B cell (primary cell): ENCODE data around the gene REPS2. TPM values are rescaled to one million over a fixed set of nuclear protein-coding genes. Genes with fewer than 3 reads are reported as not detected.

Experiments used
- ATAC-seq: fragments of 200-7000 bp; cut with Tn5 transposase; one replicate; pipeline ENCODE4 v1.10.0; 2021; ENCODE audit warnings: low read depth, mild to moderate bottlenecking, moderate number of reproducible peaks, moderate library complexity
- CTCF ChIA-PET: fragments of 350-600 bp; sonication (Branson Sonifier 250); formaldehyde crosslinking; loops from one replicate; lab custom pipeline; 2021; ENCODE audit warnings: antibody characterized with exemption, inconsistent platforms; lab: Charles Lee
- POLR2A ChIA-PET: fragments of 350-600 bp; sonication (Branson Sonifier 250); formaldehyde crosslinking; loops from one replicate; lab custom pipeline; 2021; ENCODE audit warnings: antibody characterized with exemption; lab: Charles Lee
- DNase-seq: peaks from one replicate; pipeline ENCODE4 v3.0.0; 2013
- H2AFZ ChIP-seq: 2 replicates; pipeline ENCODE4 v1.6.1; 2012; ENCODE audit warnings: mild to moderate bottlenecking, low read depth, low read length; ENCODE audit not compliant: insufficient read depth, poor library complexity, severe bottlenecking
- H3K27ac ChIP-seq, 2 donors: 1 replicate in 1 of 2; 2 replicates in 1 of 2; pipeline ENCODE4 v1.5.1; 2012 to 2013; ENCODE audit warnings: low read length in 2 of 2, mild to moderate bottlenecking in 2 of 2, moderate library complexity in 1 of 2
- H3K27me3 ChIP-seq, 4 experiments: fragments of 200-600 bp in 1 of 4; sonication (generic) in 1 of 4; replicated peaks in 1 of 4; 1 replicate in 2 of 4; 2 replicates in 2 of 4; pipeline versions ENCODE4 v1.6.1 to v1.7.0; 2013 to 2016; ENCODE audit warnings: low read length in 3 of 4, mild to moderate bottlenecking in 2 of 4, mixed read lengths in 1 of 4, moderate library complexity in 1 of 4; ENCODE audit not compliant: insufficient read depth in 4 of 4, control insufficient read depth in 3 of 4; ENCODE audit errors: control extremely low read depth in 1 of 4
- H3K36me3 ChIP-seq, 2 experiments: replicated peaks in 1 of 2; 1 replicate in 1 of 2; 2 replicates in 1 of 2; pipeline versions ENCODE4 v1.6.1 to v1.7.1; 2013; ENCODE audit warnings: low read length in 1 of 2; ENCODE audit not compliant: insufficient read depth in 2 of 2, control insufficient read depth in 1 of 2; ENCODE audit errors: control extremely low read depth in 1 of 2, extremely low read depth in 1 of 2
- H3K4me1 ChIP-seq, 2 donors: fragments of 200-600 bp in 1 of 2; sonication (generic) in 1 of 2; 1 replicate in 1 of 2; 2 replicates in 1 of 2; pipeline versions ENCODE4 v1.5.1 to v1.6.1; 2013 to 2017; ENCODE audit warnings: low read length in 2 of 2; ENCODE audit not compliant: control insufficient read depth in 2 of 2, insufficient read depth in 2 of 2
- H3K4me2 ChIP-seq: replicated peaks from 2 replicates; pipeline ENCODE3; 2012; ENCODE audit warnings: mild to moderate bottlenecking, low read depth, low read length; ENCODE audit not compliant: poor library complexity, severe bottlenecking
- H3K4me3 ChIP-seq, 5 experiments: fragments of 200-600 bp in 1 of 5; sonication (generic) in 1 of 5; 1 replicate in 3 of 5; 2 replicates in 2 of 5; pipeline versions ENCODE4 v1.5.1 to v1.7.0; 2011 to 2016; ENCODE audit warnings: low read length in 4 of 5, mild to moderate bottlenecking in 4 of 5, low read depth in 2 of 5, control low read depth in 1 of 5, moderate library complexity in 1 of 5; ENCODE audit not compliant: insufficient read depth in 1 of 5; ENCODE audit errors: control extremely low read depth in 1 of 5, extremely low read depth in 1 of 5
- H3K79me2 ChIP-seq: fragments of 200-600 bp; sonication (generic); one replicate; pipeline ENCODE4 v1.6.0; 2016; ENCODE audit warnings: low read length; ENCODE audit not compliant: control insufficient read depth, insufficient read depth
- H3K9ac ChIP-seq: fragments of 200-600 bp; sonication (generic); 2 replicates; pipeline ENCODE4 v1.6.1; 2017; ENCODE audit warnings: mild to moderate bottlenecking, low read length, moderate library complexity
- H3K9me3 ChIP-seq, 3 donors: one replicate each; pipeline versions ENCODE4 v1.6.1 to v1.7.1; 2013; ENCODE audit warnings: low read length in 2 of 3; ENCODE audit not compliant: control insufficient read depth in 2 of 3, insufficient read depth in 1 of 3; ENCODE audit errors: control extremely low read depth in 1 of 3
- H4K20me1 ChIP-seq: 2 replicates; pipeline ENCODE4 v1.6.0; 2012; ENCODE audit warnings: mild to moderate bottlenecking, low read length; ENCODE audit not compliant: insufficient read depth, control insufficient read depth, poor library complexity, severe bottlenecking
- H3K27ac Mint-ChIP-seq: one replicate; pipeline ENCODE4 v1.8.0; 2021; ENCODE audit warnings: mixed read lengths
- H3K27me3 Mint-ChIP-seq: one replicate; pipeline ENCODE4 v1.8.0; 2021; ENCODE audit warnings: mixed read lengths
- H3K4me1 Mint-ChIP-seq: one replicate; pipeline ENCODE4 v1.8.0; 2021; ENCODE audit warnings: mixed read lengths
- H3K4me3 Mint-ChIP-seq: one replicate; pipeline ENCODE4 v1.8.0; 2021; ENCODE audit warnings: mixed read lengths
- H3K9me3 Mint-ChIP-seq: one replicate; pipeline ENCODE4 v1.8.0; 2022; ENCODE audit warnings: mixed read lengths; ENCODE audit not compliant: insufficient read depth
- EZH2 ChIP-seq: IDR thresholded peaks from 2 replicates; pipeline ENCODE4 v1.6.1; 2012; ENCODE audit warnings: borderline replicate concordance, low read depth, mild to moderate bottlenecking, moderate library complexity, low read length; ENCODE audit not compliant: insufficient read depth, poor library complexity, severe bottlenecking
- WGBS: methylation state at CpG from one replicate; pipeline ENCODE4 v1.1.5; 2013; ENCODE audit warnings: missing lambda C conversion rate; ENCODE audit not compliant: insufficient coverage; 5-methylcytosine and 5-hydroxymethylcytosine counted together
- intact Hi-C: fragments of 100-400 bp; cut with micrococcal nuclease; formaldehyde crosslinking; loops from one replicate; pipeline ENCODE4 v1.10.0; 2022
- polyA plus RNA-seq: library from polyadenylated mRNA; depleted of rRNA; stranded (reverse); fragments of >200 nt; gene quantifications from 2 replicates; pipeline ENCODE4 v1.2.3, GENCODE V29; 2012
- total RNA-seq, 2 donors: library from RNA; stranded (reverse); fragments of 120-200 nt in 1 of 2; gene quantifications; 1 replicate in 1 of 2; 2 replicates in 1 of 2; pipeline versions ENCODE4 v1.2.3 to v1.2.4, GENCODE V29; 2013 to 2022
- TF ChIP-seq, protein P1 (sequence below): fragments of 200-600 bp; IDR thresholded peaks from one replicate; pipeline ENCODE4 v1.8.0; 2022; ENCODE audit warnings: antibody characterized with exemption, mild to moderate bottlenecking

The REPS2 gene
- total and polyA plus RNA-seq, 2 donors (not counting 1 experiment from before 2014, with no cell fraction given): 1.1 to 4.9 TPM

DNA sequence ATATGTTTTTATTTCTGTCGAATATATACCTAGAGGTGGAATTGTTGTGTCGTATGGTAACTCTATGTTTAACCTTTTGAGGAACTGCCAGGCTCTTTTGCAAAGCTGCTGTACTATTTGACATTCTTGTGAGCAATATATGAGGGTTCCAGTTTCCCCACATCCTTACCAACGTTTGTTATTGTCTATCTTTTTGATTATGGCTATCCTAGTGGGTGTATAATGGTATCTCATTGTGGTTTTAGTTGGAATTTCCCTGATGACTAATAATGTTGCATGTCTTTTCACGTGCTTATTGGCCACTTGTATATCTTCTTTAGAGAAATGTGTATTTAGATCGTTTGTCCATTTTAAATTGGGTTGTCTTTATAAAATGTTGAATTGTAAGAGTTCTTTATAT is 24.5 kb downstream of the REPS2 start:
- no CpG with 5 or more reads among the region's 5 CpGs for WGBS
- Histone ChIP-seq H3K4me3 (no peak overlapping the region), H3K27ac (no peak overlapping the region), H3K27me3 (no peaks in the 10 kb centered on the region), H3K9ac (no peak overlapping the region), H3K9me3 (no peaks in the 10 kb centered on the region), H4K20me1 (no peaks in the 10 kb centered on the region), H3K4me2 (no peak overlapping the region), H3K79me2 (no peaks in the 10 kb centered on the region), H3K36me3 (no peaks in the 10 kb centered on the region), H3K4me1 (no peaks in the 10 kb centered on the region), H2AFZ (no peak overlapping the region)
- no peak for DNase-seq
- ChIA-PET CTCF (no interaction called here), POLR2A (no interaction called here)
- Mint-ChIP-seq H3K27me3 (no peaks in the 10 kb centered on the region), H3K4me3 (no peak overlapping the region), H3K27ac (no peak overlapping the region), H3K4me1 (peaks cover 25% of the 10 kb centered on the region), H3K9me3 (no peaks in the 10 kb centered on the region)
- intact Hi-C loops: no loop called here
- peak; percentile 41 for ATAC-seq
- TF ChIP-seq, protein P1, sequence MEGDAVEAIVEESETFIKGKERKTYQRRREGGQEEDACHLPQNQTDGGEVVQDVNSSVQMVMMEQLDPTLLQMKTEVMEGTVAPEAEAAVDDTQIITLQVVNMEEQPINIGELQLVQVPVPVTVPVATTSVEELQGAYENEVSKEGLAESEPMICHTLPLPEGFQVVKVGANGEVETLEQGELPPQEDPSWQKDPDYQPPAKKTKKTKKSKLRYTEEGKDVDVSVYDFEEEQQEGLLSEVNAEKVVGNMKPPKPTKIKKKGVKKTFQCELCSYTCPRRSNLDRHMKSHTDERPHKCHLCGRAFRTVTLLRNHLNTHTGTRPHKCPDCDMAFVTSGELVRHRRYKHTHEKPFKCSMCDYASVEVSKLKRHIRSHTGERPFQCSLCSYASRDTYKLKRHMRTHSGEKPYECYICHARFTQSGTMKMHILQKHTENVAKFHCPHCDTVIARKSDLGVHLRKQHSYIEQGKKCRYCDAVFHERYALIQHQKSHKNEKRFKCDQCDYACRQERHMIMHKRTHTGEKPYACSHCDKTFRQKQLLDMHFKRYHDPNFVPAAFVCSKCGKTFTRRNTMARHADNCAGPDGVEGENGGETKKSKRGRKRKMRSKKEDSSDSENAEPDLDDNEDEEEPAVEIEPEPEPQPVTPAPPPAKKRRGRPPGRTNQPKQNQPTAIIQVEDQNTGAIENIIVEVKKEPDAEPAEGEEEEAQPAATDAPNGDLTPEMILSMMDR: no peak
- no peak for TF ChIP-seq EZH2

DNA sequence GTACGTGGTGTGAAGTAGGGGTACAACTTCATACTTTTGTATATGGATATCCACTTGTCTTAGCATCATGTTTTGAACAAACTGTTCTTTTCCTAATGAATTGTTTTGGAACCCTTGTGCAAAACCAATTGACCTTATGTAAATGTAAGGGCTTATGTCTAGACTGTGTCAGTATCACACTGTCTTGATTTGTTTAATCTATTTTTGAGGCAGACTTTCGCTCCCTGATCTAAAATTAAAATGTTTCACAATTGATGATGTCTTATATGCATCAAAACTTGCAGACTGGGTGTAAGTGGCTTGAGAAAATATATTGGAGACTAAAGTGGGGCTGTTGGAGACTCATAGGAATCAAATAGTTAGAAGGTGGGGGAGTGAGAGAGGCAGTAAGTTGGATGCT is 25.2 kb downstream of the REPS2 start:
- ChIA-PET CTCF (no interaction called here), POLR2A (no interaction called here)
- Mint-ChIP-seq H3K4me3 (peak overlapping the region; percentile 8), H3K27ac (peak overlapping the region; percentile 50), H3K27me3 (no peaks in the 10 kb centered on the region), H3K4me1 (peaks cover 25% of the 10 kb centered on the region), H3K9me3 (no peaks in the 10 kb centered on the region)
- H3K36me3 ChIP-seq: no peaks in the 10 kb centered on the region
- no CpG with 5 or more reads among the region's 2 CpGs for WGBS
- H3K4me1 ChIP-seq: no peaks in the 10 kb centered on the region
- H3K9me3 ChIP-seq: no peaks in the 10 kb centered on the region
- H3K79me2 ChIP-seq: no peaks in the 10 kb centered on the region
- H3K4me3 ChIP-seq: no peak overlapping the region
- ATAC-seq (no peak), DNase-seq (no peak)
- H3K4me2 ChIP-seq: no peak overlapping the region
- H3K27ac ChIP-seq: no peak overlapping the region
- no peak for TF ChIP-seq EZH2
- TF ChIP-seq, protein P1: no peak
- intact Hi-C loops: no loop called here
- H2AFZ ChIP-seq: no peak overlapping the region
- H3K9ac ChIP-seq: no peak overlapping the region
- H3K27me3 ChIP-seq: no peaks in the 10 kb centered on the region
- no peaks in the 10 kb centered on the region for H4K20me1 ChIP-seq
